Right lung (tissue), 5 donors: ENCODE measurements around the gene ILDR1. TPM values are rescaled to one million over a fixed set of nuclear protein-coding genes. Genes with fewer than 3 reads are reported as not detected.

ENCODE experiments used
- DNase-seq, 2 donors: peaks; one replicate each; pipeline ENCODE4 v3.0.0-alpha.2; 2013
- polyA plus RNA-seq, 5 donors: library from polyadenylated mRNA; unstranded; fragments of 120-200 nt; gene quantifications; one replicate each; pipeline versions ENCODE4 v1.2.1 to v1.2.3, GENCODE V29; 2013; ENCODE audit warnings: inconsistent platforms in 1 of 5, low replicate concordance in 1 of 5; ENCODE audit not compliant: insufficient read length in 5 of 5, insufficient read depth in 1 of 5

Gene ILDR1
- polyA plus RNA-seq, 5 donors: 4.2 to 6.7 (median 4.7) TPM

DNA sequence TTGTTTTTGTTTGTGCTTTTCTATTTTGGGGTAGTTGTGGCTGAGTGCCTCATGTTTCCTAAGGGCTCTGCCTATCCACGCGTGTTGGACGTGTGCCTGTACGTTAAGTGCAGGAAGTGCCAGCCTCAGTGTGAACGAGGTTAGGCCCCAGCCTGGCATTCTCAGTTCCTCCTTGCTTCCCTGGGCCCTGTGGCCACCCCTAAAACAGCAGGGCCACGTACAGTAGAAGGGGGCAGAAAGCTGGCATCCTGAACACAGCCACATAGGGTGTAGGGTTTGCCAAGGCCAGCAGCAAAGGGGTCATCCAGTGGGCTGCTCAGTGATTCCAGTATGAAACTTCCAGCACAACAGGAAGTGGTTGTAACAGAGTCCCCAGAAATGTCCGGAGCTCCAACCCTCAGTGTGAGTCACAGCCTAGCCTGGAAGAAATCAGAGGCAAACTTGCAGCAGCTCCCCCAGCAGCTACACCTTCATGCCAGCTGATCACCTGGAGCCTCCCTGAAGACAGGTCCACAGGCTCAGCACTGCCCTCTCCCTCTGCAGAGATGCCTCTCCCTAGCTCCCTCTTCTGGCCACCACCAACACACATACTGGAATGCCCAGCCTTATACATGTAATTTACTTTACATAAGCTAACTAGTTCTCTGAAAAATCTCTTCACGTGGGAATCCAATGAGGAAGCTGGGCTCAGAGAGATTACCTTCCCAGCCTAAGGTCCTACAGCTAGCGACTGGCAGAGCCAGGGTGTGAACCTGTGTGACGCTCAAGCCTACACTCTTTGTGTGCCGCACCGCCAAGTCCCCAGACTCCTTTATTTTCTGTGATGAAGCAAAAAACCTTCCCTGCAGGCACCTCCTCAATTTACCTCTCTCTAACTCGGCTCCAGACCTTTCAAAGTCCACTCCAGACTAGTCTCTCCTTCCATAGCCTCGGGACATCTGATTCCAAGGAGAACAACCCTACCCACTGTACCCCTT, 26.6 kb downstream of the ILDR1 start:
- DNase-seq: no peak

DNA sequence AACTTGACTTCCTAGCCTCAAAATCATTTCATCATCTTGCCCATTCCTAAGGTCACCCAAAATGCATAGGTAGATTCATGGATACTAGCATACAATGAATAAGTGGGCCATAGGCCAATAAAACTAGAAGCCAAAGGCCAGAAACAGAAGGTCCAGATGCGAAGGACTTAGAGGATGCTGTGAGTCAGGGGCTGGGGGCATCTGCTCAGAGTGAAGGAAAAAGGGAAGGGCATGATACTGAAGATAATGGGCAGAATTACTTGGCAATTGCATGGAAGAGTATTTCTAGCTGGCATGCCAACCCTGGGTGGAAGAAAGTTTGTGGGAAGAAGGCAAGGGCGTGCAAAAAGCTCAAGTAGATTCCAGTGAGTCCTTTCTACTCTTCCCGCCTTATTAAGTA, 27.5 kb downstream of the ILDR1 start:
- DNase-seq: no peak

GRCh38 chr3:121992601-121993560, 29.2 kb downstream of the ILDR1 start:
- DNase-seq: no peak

DNA sequence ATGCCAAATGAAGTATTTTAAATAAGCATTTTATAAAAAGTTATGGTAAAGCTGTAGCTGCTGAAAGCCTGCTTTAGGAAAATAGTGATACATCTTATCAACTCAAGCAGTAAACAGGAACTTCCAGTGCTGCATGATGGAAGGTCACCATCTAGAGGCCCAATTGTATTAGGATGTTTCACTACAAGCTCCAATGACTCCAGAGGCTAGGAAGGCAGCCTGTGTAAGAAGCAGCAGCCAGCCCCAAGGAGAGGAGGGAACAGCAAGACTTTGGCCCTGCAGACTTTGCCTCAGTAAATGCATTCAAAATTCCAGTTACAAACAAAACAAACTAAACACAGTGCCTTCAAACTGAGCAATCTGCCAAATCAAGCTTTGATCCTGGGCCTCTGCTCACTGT, 32.1 kb downstream of the ILDR1 start:
- no peak for DNase-seq

GRCh38 chr3:121988146-121988545, 33.9 kb downstream of the ILDR1 start:
- no peak for DNase-seq

DNA sequence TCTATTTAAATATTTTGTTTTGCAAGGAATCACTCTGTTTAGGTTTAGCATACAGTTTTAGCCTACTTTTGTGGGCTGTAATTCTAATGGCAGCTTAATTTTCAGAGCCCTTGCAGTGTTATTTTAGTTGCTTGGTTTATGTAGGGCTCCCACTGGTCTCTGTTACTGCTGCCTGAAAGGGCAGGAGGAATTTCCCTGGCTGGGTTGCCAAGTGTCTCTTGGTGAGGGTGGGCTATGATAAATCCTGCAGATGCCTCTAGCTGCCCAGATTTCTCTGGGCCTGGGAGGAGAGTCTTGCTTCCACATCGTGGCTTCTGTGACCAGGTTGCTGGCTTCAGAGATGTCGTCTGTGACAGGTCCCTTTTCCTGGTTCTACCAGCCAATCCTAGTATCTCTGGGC, 36.2 kb downstream of the ILDR1 start:
- DNase-seq: no peak

DNA sequence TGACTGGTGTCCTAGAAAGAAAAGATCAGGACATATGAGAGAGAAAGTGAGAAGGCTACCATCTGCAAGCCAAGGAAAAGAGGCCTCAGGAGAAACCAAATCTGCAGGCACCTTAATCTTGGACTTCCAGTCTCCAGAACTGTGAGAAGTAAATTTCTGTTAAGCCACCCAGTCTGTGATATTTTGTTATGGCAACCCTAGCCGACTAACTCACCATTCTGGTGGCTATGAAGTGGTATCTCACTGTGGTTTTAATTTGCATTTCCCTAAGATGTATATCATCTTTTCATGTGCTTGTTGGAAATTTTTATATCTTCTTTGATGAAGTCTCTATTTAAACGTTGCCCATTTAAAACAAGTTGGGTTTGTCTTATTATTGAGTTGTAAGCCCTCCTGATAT, 40.6 kb downstream of the ILDR1 start:
- no peak for DNase-seq

DNA sequence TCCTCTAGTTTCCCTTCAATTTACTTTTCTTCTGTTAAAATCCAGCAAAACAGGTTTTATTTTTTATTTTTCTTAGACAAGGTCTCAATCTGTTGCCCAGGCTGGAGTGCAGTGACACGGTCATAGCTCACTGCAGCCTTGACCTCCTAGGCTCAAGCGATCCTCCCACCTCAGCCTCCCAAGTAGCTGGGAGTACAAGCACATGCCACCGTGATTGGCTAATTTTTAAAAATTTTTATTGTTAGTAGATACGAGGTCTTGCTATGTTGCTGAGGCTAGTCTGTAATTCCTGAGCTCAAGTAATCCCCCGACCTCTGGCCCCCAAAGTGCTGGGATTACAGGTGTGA, 41.6 kb downstream of the ILDR1 start:
- no peak for DNase-seq

DNA sequence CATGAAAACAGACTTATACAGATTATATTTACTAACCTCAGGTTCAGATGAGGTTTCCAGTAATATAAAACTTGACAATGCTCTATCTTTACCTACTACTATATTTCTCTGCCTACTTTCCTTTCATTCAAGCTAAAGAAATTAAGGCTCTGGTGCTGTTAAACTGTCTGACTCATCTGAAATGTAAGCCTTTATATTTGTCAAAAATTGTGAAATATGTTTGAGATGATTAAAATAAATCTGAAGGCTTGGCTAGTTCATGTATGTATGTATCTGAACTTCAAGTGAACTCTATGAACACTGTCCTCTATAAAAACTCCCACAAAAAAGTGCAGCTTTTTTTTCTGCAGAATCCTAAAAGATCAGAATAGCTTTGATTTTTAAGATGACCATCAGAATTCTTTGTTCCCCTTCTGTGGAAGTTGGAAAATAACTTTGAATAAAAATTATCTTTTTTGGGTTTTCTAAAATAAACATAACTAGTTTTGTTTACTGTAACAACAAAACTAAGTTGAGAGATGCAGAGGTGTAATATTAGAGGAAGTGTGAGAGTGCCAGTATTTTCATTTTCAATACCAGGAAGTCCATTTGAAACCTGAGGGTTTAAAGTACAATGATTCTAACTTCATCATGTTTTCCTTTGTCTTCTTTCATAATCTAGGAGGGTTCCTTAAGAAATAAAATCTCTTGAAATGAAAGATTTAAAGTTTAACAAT, 42.2 kb downstream of the ILDR1 start:
- no peak for DNase-seq

- no peak for DNase-seq
Measured at GRCh38 chr3:121979246-121979645, 42.8 kb downstream of the ILDR1 start.

GRCh38 chr3:121976727-121977126, 45.3 kb downstream of the ILDR1 start:
- no peak for DNase-seq

DNA sequence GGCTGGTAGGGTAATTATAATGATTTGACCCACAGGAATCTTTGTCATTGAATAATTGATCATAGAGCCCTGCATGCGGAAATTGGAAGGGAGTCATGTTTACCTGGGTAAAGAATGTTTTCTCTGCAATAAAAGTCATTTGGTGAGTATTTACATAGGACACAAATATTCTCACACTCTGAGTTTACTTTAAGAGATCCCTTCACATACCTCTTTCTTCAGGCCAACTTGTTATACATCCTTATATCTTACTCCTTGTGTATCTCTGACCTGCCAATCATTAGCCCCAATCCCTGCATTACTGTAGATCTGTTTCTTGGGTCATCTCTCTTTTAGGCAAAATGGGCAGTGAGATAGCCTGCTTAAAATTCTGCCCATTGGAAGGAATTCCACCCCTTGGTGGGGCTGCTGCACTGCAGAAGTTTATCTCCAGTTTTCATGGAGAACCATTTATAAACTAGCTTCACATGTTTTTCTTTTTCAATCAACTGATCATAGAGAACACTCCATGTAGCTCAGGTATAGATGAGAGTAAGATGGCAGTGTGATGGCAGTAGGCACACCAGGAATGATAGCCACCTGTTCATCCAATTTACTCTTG, 46.2 kb downstream of the ILDR1 start:
- no peak for DNase-seq

- no peak for DNase-seq
Measured at GRCh38 chr3:121974601-121975111, 47.4 kb downstream of the ILDR1 start.

DNA sequence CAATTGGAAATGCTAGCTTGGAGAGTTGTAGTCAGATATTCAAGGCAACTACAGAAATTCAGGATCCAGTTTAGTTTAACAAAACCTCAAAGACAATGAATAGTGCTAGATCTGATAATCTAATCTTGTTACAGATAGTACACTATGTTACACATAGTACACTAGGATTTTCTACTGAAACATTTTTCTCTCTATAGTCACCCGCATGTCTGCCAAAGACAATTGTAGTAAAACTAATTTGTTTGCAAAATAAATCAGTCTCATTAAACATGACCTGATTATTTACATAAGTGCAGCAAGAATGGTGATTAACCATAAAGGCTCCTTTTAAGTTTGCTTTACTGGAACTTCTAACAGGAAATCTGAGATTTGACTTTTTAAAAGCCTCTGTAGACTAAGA, 52.0 kb downstream of the ILDR1 start:
- no peak for DNase-seq

GRCh38 chr3:121969631-121970030, 52.4 kb downstream of the ILDR1 start:
- no peak for DNase-seq

GRCh38 chr3:121963608-121964007, 58.4 kb downstream of the ILDR1 start:
- no peak for DNase-seq

DNA sequence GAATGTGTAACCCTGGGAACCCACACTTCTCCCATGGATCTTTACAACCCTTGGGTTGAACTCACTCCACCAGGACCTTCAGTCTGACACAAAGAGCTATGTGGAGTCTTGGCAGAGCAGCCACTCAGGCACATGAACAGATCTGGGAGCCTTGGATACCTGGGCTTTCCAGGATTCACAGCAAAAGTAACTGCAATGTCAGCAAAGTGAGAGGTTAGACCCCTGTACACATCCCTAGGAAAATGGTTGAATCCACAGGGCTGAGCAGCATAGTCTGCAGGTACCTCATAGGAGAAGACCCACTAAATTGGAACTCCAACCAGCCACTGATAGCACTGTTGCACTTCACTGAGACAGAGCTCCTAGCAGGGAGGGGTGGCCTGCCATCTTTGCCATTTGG, 59.6 kb downstream of the ILDR1 start:
- DNase-seq: no peak

- no peak for DNase-seq
Measured at GRCh38 chr3:121961283-121961682, 60.8 kb downstream of the ILDR1 start.

DNA sequence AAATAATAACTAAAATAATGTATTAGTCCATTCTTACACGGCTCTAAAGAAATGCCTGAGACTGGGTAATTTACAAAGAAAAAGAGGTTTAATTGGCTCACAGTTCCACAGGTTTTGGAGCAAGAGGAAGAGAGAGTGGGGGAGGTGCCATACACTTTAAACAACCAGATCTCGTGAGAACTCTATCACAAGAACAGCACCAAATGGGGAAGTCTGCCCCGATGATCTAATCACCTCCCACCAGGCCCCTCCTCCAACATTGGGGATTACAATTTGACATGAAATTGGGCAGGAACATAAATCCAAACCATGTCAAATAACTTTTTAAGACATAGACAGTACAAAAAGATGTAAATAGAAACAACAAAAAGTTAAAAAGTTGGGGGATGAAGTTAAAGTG, 63.2 kb downstream of the ILDR1 start:
- DNase-seq: no peak

DNA sequence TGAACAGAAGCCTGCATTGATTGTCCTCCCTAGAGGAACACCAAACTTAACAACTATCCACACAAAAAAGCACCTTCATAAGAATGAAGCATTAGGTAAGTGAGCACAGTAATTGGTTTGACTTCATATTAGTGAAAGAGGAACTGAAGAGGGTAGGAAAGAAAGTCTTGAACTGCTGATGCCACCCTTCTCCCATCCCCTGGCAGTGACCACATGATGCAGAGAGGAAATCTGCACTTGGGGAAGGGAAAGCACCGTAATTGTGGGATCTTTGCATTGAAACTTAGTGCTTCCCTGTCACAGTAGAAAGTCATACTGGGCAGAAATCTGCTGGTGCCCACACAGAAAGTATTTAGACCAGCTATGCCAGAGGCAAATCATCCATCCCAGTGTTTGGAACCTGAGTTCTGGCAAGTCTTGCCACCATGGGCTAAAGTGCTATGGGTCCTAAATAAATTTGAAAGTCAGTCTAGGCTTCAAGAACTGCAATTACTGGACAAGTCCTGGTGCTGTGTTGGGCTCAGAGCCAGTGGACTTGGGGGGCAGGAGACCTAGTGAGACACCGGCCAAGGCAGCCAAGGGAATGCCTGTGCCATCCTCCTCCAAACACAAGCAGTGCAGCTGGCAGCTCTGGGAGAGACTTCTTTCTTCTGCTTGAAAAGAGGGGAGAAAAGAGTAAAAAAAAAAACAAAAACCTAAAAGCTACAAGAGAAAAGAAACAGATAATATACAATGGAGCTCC, 64.2 kb downstream of the ILDR1 start:
- no peak for DNase-seq

- DNase-seq: no peak
Measured at GRCh38 chr3:121956363-121956762, 65.7 kb downstream of the ILDR1 start.
